ENCODE results near the gene KRTAP10-12.

GRCh38 chr21:44710294-44710665, 13.3 kb downstream of the KRTAP10-12 start:
- no peak for TF ChIP-seq CTCF (IDR thresholded peaks at IDR 0.05; ENCODE audit: poor library complexity, severe bottlenecking)
- TF ChIP-seq RAD21 (conservative IDR thresholded peaks at IDR 0.05), result no peak

Data from neural cell (in vitro differentiated cells).